DND-41 (cell line): ENCODE results near the gene BLMH.

ENCODE experiments used
- ATAC-seq: fragments of 200-7000 bp; cut with Tn5 transposase; 3 replicates; pipeline ENCODE4 v1.9.1; 2021; ENCODE audit warnings: low read depth; ENCODE audit not compliant: insufficient read depth
- DNase-seq: peaks from one replicate; pipeline ENCODE4 v3.0.0-alpha.2; 2020
- H2AFZ ChIP-seq: 2 replicates; pipeline ENCODE4 v1.6.0; 2012; ENCODE audit warnings: low read depth, low read length
- H3K27ac ChIP-seq: 2 replicates; pipeline ENCODE4 v1.5.1; 2012; ENCODE audit warnings: low read length, inconsistent platforms
- H3K27me3 ChIP-seq: fragments of 200-600 bp; sonication (generic); 2 replicates; pipeline ENCODE4 v1.6.0; 2012; ENCODE audit warnings: low read length, mild to moderate bottlenecking, inconsistent platforms; ENCODE audit not compliant: insufficient read depth, poor library complexity
- H3K36me3 ChIP-seq: 2 replicates; pipeline ENCODE4 v1.5.1; 2012; ENCODE audit warnings: low read length, inconsistent platforms; ENCODE audit not compliant: insufficient read depth
- H3K4me1 ChIP-seq: 2 replicates; pipeline ENCODE4 v1.5.1; 2012; ENCODE audit warnings: mild to moderate bottlenecking, low read length; ENCODE audit not compliant: insufficient read depth
- H3K4me2 ChIP-seq: 2 replicates; pipeline ENCODE4 v1.6.0; 2012; ENCODE audit warnings: mild to moderate bottlenecking, moderate library complexity, low read length, inconsistent platforms; ENCODE audit not compliant: insufficient read depth
- H3K4me3 ChIP-seq, 2 experiments: fragments of 200-600 bp in 1 of 2; shearing (Covaris generic) in 1 of 2; 2 replicates each; pipeline ENCODE4 v1.5.1; 2012 to 2016; ENCODE audit warnings: inconsistent platforms in 2 of 2, low read length in 2 of 2, mild to moderate bottlenecking in 2 of 2, low read depth in 1 of 2, moderate library complexity in 1 of 2
- H3K79me2 ChIP-seq: 2 replicates; pipeline ENCODE4 v1.6.0; 2012; ENCODE audit warnings: low read length, inconsistent platforms; ENCODE audit not compliant: insufficient read depth
- H3K9ac ChIP-seq: 2 replicates; pipeline ENCODE4 v1.6.0; 2012; ENCODE audit warnings: low read depth, mild to moderate bottlenecking, inconsistent platforms, low read length, moderate library complexity
- H3K9me3 ChIP-seq: 2 replicates; pipeline ENCODE4 v1.5.1; 2012; ENCODE audit warnings: low read length, moderate library complexity, mild to moderate bottlenecking, inconsistent platforms; ENCODE audit not compliant: insufficient read depth, severe bottlenecking
- H4K20me1 ChIP-seq: 2 replicates; pipeline ENCODE4 v1.6.0; 2012; ENCODE audit warnings: low read length; ENCODE audit not compliant: insufficient read depth
- EZH2 ChIP-seq: IDR thresholded peaks from 3 replicates; pipeline ENCODE4 v1.6.1; 2012; ENCODE audit warnings: borderline replicate concordance, low read depth, mild to moderate bottlenecking, moderate library complexity, low read length, inconsistent platforms; ENCODE audit not compliant: severe bottlenecking
- TF ChIP-seq, protein P1 (sequence below): IDR thresholded peaks from 2 replicates; pipeline ENCODE4 v1.5.1; 2012; ENCODE audit warnings: borderline replicate concordance, low read length, moderate library complexity, mild to moderate bottlenecking; ENCODE audit not compliant: poor library complexity, severe bottlenecking; ENCODE audit errors: extremely low read depth

The BLMH gene

DNA sequence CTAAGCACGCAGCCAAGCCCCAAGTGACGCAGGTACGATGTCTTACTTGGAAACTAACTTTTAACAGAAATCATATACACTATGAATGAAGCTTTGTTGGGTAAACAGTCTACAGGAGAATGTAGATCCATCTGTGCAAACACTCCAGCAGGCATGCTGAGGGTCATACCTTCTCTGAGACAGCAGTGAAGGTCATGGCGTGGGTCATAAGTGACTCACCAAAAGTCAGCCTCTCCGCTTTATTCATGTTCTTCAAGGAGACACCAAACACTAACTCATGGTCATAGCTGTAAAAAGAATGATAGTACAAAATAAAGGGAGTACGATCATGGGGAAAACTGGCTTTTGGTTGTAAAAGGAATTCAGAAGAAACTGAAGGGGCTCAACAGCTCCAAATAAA is 20.6 kb downstream of the BLMH start:
- ATAC-seq: no peak
- no peaks in the 10 kb centered on the region for H3K4me1 ChIP-seq

DNA sequence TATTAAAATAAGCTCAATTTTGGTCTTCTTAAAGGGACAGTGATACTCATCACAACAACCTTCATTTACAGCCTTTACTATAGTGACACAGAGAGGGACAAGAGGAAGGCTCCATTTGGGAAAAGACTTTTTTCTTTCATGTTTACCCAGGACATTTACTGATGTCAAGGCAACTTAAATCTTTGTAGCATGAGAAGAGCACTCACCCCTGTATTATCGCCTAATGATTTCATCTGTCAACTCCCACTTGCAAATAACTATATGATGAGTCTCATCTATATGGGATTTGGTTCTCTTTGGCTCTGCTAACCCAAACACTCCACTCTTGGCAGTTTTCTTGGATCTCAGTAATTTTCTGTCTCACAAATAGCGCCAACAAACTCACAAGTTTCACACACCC is 24.1 kb downstream of the BLMH start:
- no peaks in the 10 kb centered on the region for H3K4me1 ChIP-seq
- TF ChIP-seq EZH2: no peak
- TF ChIP-seq, protein P1, sequence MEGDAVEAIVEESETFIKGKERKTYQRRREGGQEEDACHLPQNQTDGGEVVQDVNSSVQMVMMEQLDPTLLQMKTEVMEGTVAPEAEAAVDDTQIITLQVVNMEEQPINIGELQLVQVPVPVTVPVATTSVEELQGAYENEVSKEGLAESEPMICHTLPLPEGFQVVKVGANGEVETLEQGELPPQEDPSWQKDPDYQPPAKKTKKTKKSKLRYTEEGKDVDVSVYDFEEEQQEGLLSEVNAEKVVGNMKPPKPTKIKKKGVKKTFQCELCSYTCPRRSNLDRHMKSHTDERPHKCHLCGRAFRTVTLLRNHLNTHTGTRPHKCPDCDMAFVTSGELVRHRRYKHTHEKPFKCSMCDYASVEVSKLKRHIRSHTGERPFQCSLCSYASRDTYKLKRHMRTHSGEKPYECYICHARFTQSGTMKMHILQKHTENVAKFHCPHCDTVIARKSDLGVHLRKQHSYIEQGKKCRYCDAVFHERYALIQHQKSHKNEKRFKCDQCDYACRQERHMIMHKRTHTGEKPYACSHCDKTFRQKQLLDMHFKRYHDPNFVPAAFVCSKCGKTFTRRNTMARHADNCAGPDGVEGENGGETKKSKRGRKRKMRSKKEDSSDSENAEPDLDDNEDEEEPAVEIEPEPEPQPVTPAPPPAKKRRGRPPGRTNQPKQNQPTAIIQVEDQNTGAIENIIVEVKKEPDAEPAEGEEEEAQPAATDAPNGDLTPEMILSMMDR: no peak
- H3K79me2 ChIP-seq: no peaks in the 10 kb centered on the region
- no peak overlapping the region for H3K9ac ChIP-seq
- H3K36me3 ChIP-seq: peaks cover 89% of the 10 kb centered on the region
- no peak overlapping the region for H3K27ac ChIP-seq
- ATAC-seq (no peak), DNase-seq (no peak)
- no peaks in the 10 kb centered on the region; the same call in 1 of the 2 replicates for H4K20me1 ChIP-seq
- H3K27me3 ChIP-seq: no peaks in the 10 kb centered on the region
- H2AFZ ChIP-seq: no peak overlapping the region
- H3K4me3 ChIP-seq: no peak overlapping the region
- no peak overlapping the region for H3K4me2 ChIP-seq
- H3K9me3 ChIP-seq: no peaks in the 10 kb centered on the region

More for the DNA sequence above, 20.6 kb downstream of the BLMH start:
- Histone ChIP-seq H3K9ac (no peak overlapping the region), H3K4me3 (no peak overlapping the region), H3K9me3 (no peaks in the 10 kb centered on the region), H3K4me2 (no peak overlapping the region), H4K20me1 (no peaks in the 10 kb centered on the region), H2AFZ (no peak overlapping the region), H3K79me2 (no peaks in the 10 kb centered on the region), H3K27me3 (no peaks in the 10 kb centered on the region), H3K36me3 (peaks cover 85% of the 10 kb centered on the region), H3K27ac (no peak overlapping the region)
- DNase-seq: no peak
- no peak for TF ChIP-seq EZH2

DNA sequence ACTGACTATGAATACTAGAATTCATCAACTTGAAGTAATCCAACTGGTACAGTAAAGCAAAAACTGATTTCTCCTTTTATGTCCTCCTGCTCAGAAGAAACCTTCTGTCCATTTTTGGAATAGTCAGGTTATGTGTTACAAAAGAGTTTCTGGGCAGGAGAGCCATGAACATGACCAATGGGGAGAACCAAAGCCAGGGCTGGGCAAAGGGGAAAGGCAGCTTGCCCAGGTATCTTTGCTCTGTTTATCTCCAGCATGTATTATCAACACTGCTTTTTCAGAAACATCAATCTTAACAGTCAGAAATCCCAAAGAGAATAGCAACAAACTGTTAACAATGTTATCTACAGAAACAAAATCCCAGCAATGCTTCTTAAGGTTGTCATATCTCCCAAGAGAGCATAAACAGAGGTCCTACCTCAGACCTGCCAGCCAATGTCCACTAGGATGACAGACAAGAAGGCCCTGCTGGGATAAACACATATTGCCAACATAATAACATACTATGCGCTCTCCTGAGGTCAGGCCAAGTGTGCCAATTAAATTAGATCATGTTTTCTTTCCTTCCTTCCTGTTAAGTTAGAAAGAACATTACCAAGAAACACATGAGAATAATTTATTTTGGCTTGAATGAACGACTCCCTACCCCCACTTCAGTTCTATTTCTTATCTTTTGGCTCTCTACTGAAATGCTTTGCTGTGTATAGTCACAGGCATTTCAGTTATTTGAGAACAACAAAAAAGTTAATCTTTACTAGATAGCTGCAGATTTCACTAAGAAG is 28.0 kb downstream of the BLMH start:
- Histone ChIP-seq H3K9me3 (no peaks in the 10 kb centered on the region), H3K27me3 (no peaks in the 10 kb centered on the region), H3K4me1 (no peaks in the 10 kb centered on the region), H3K36me3 (peaks cover 87% of the 10 kb centered on the region), H3K9ac (no peak overlapping the region), H4K20me1 (no peaks in the 10 kb centered on the region; the same call in 1 of the 2 replicates), H3K4me2 (no peak overlapping the region), H3K27ac (no peak overlapping the region), H3K4me3 (no peak overlapping the region), H3K79me2 (no peaks in the 10 kb centered on the region), H2AFZ (no peak overlapping the region)
- no peak for ATAC-seq
- TF ChIP-seq EZH2: no peak
- TF ChIP-seq, protein P1: no peak
- DNase-seq: no peak

DNA sequence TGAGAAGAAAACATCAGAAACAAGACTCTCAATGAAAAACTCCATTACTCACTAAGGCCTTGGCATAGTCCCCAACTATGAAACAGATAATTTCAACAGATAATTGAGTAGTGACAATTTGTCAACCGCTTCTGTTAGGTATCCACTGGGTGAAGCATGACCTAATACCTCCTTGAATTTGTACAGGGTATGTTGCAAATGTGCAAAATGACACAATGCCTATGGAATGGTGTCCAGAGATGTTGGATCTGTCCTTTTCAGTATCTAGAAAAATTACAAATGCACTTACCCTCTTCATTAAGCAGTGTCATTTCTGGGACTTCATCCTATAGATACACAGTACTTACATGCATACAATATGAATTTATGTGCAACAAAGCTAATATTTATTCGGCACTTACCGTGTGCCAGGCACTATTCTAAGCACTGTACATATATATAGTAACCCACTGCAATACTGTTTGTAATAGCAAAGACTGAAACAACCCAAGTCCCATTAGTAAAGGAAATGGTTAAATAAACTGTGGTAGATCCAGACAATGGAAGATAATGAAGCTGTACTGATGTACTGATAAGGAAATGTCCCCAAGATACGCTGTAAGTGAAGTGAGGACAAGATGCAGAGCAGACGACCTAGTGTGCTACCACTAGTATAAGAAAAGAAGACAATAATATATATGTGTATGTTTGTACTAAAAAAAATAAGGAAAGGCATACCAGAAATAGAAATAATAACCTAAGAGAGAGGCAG is 34.8 kb downstream of the BLMH start:
- H4K20me1 ChIP-seq: no peaks in the 10 kb centered on the region
- H3K27ac ChIP-seq: no peak overlapping the region
- H2AFZ ChIP-seq: no peak overlapping the region
- TF ChIP-seq EZH2: no peak
- TF ChIP-seq, protein P1: no peak
- H3K4me1 ChIP-seq: no peaks in the 10 kb centered on the region
- H3K36me3 ChIP-seq: peaks cover 68% of the 10 kb centered on the region
- no peaks in the 10 kb centered on the region for H3K9me3 ChIP-seq
- no peaks in the 10 kb centered on the region for H3K27me3 ChIP-seq
- H3K79me2 ChIP-seq: no peaks in the 10 kb centered on the region
- DNase-seq (no peak), ATAC-seq (no peak)
- H3K4me3 ChIP-seq: no peak overlapping the region
- no peak overlapping the region for H3K9ac ChIP-seq
- no peak overlapping the region for H3K4me2 ChIP-seq
